PC-3 (cell line): ENCODE data around the gene COPZ1. TPM values are rescaled to one million over a fixed set of nuclear protein-coding genes. Genes with fewer than 3 reads are reported as not detected.

Source experiments
- ATAC-seq: fragments of 200-7000 bp; cut with Tn5 transposase; 2 replicates; pipeline ENCODE4 v1.9.1; 2020; ENCODE audit warnings: mild to moderate bottlenecking, moderate library complexity
- BruUV-seq: library from RNA; stranded (reverse); fragments of 400-500 nt; replicated peaks from 2 replicates; lab custom pipeline; 2021; lab: Mats Ljungman, UMichigan
- CTCF ChIA-PET: fragments of 300-600 bp; sonication (Branson Sonifier 250); formaldehyde crosslinking; loops from one replicate; lab custom pipeline; 2022; ENCODE audit warnings: antibody characterized with exemption; lab: Charles Lee
- POLR2A ChIA-PET: fragments of 300-600 bp; sonication (Branson Sonifier 250); formaldehyde crosslinking; loops from one replicate; lab custom pipeline; 2022; ENCODE audit warnings: antibody characterized with exemption; ENCODE audit not compliant: unreplicated experiment; lab: Charles Lee
- DNase-seq: peaks from one replicate; pipeline ENCODE4 v3.0.0-alpha.2; 2015
- H2AFZ ChIP-seq: fragments of 300-600 bp; sonication (generic); 2 replicates; pipeline ENCODE4 v1.6.0; 2016; ENCODE audit warnings: antibody characterized with exemption, low read length
- H3F3A ChIP-seq: fragments of 300-600 bp; sonication (generic); one replicate; pipeline ENCODE4 v1.6.0; 2017; ENCODE audit warnings: antibody characterized with exemption, low read length, control low read depth, mild to moderate bottlenecking; ENCODE audit not compliant: unreplicated experiment
- H3K27ac ChIP-seq: fragments of 300-600 bp; sonication (generic); 2 replicates; pipeline ENCODE4 v1.5.1; 2016; ENCODE audit warnings: mild to moderate bottlenecking, low read length
- H3K27me3 ChIP-seq: fragments of 300-600 bp; sonication (generic); 2 replicates; pipeline ENCODE4 v1.6.1; 2016; ENCODE audit warnings: low read length, mixed read lengths
- H3K36me3 ChIP-seq: fragments of 300-600 bp; sonication (generic); 2 replicates; pipeline ENCODE4 v1.6.1; 2016; ENCODE audit warnings: low read depth, mixed run types, low read length, mixed read lengths
- H3K4me1 ChIP-seq: fragments of 300-600 bp; sonication (generic); 2 replicates; pipeline ENCODE4 v1.5.1; 2016; ENCODE audit warnings: low read length; ENCODE audit not compliant: insufficient read depth
- H3K4me2 ChIP-seq: fragments of 300-600 bp; sonication (generic); 2 replicates; pipeline ENCODE4 v1.6.0; 2016; ENCODE audit warnings: low read length
- H3K4me3 ChIP-seq: fragments of 300-600 bp; sonication (generic); 2 replicates; pipeline ENCODE4 v1.5.1; 2016; ENCODE audit warnings: mild to moderate bottlenecking, low read length, mixed read lengths
- H3K79me2 ChIP-seq: fragments of 300-600 bp; sonication (generic); 2 replicates; pipeline ENCODE4 v1.6.1; 2017; ENCODE audit warnings: low read length, mixed read lengths
- H3K9ac ChIP-seq: fragments of 300-600 bp; sonication (generic); 2 replicates; pipeline ENCODE4 v1.6.0; 2016; ENCODE audit warnings: mild to moderate bottlenecking, low read length
- H3K9me2 ChIP-seq: fragments of 300-600 bp; sonication (generic); replicated peaks from 2 replicates; pipeline ENCODE4 v1.6.1; 2016; ENCODE audit warnings: mixed run types, low read length, mixed read lengths
- H3K9me3 ChIP-seq: fragments of 300-600 bp; sonication (generic); 2 replicates; pipeline ENCODE4 v1.6.1; 2016; ENCODE audit warnings: low read length, mixed read lengths
- H4K20me1 ChIP-seq: fragments of 300-600 bp; sonication (generic); 2 replicates; pipeline ENCODE4 v1.6.1; 2016; ENCODE audit warnings: low read length, mixed read lengths
- CTCF ChIP-seq: fragments of 300-600 bp; sonication (generic); conservative IDR thresholded peaks from 2 replicates; pipeline ENCODE4 v1.5.1; 2017; ENCODE audit warnings: antibody characterized with exemption, low read depth, mild to moderate bottlenecking, low read length
- EZH2 ChIP-seq: fragments of 300-600 bp; sonication (generic); IDR thresholded peaks from one replicate; pipeline ENCODE4 v1.6.1; 2017; ENCODE audit warnings: antibody characterized with exemption, mild to moderate bottlenecking, low read length; ENCODE audit not compliant: unreplicated experiment
- EZH2phosphoT487 ChIP-seq: fragments of 300-600 bp; sonication (generic); IDR thresholded peaks from 2 replicates; pipeline ENCODE4 v1.6.1; 2018; ENCODE audit warnings: mild to moderate bottlenecking, antibody characterized with exemption, low read length, borderline replicate concordance
- intact Hi-C: fragments of 100-400 bp; cut with micrococcal nuclease; formaldehyde crosslinking; loops from 2 replicates; pipeline ENCODE4 v1.9.0; 2023
- total RNA-seq: library from RNA; depleted of rRNA; stranded (reverse); fragments of >200 nt; gene quantifications from 2 replicates; pipeline ENCODE4 v1.2.3, GENCODE V29; 2014

Gene COPZ1
- total RNA-seq, 1 experiment from 2014 or later = 121 TPM

DNA sequence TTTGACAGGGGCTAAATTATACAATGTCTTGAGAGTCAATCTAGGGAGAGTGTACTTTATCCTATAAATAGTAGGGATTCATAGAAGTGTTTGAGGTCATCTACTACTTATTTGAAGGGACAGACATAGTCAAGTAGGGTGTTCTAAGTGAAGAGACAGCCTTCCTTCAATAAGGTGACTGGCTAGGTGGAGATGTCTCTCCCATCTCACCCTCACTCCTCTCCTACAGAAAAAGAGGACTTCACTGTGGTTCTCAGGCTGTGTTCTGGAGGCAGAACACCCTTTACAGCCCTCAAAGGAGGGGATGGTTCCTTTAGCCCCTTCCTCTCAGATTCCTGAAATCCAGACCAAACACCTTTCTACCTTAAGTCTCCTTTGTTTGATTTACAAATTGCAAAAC lies 21.3 kb upstream of the COPZ1 start:
- Histone ChIP-seq H3K4me2 (no peak overlapping the region), H3F3A (no peaks in the 10 kb centered on the region), H3K36me3 (no peaks in the 10 kb centered on the region), H3K27ac (no peak overlapping the region), H3K4me1 (peaks cover 24% of the 10 kb centered on the region), H4K20me1 (no peaks in the 10 kb centered on the region), H3K4me3 (no peak overlapping the region), H3K9ac (no peak overlapping the region), H2AFZ (no peak overlapping the region), H3K79me2 (no peaks in the 10 kb centered on the region), H3K9me3 (no peaks in the 10 kb centered on the region), H3K27me3 (no peaks in the 10 kb centered on the region), H3K9me2 (no peaks in the 10 kb centered on the region)
- no peak for TF ChIP-seq EZH2
- TF ChIP-seq CTCF = no peak
- TF ChIP-seq EZH2phosphoT487 = no peak
- ChIA-PET CTCF (no interaction called here), POLR2A (interaction anchor here (0.6 kb wide), 1 partner anchor 253 kb away, joined by 4 read pairs; no protein-coding TSS in a partner anchor)
- ATAC-seq = no peak
- DNase-seq = no peak
- intact Hi-C loops = no loop called here
- no TSS peak for BruUV-seq

GRCh38 chr12:54304187-54304810 lies 20.6 kb upstream of the COPZ1 start:
- H3K9me3 ChIP-seq = no peaks in the 10 kb centered on the region
- H3K9ac ChIP-seq = no peak overlapping the region
- ATAC-seq (no peak), DNase-seq (peak; percentile 48)
- POLR2A ChIA-PET = interaction anchor here (0.6 kb wide), 1 partner anchor 253 kb away, joined by 4 read pairs; no protein-coding TSS in a partner anchor
- BruUV-seq = no TSS peak
- H3K4me2 ChIP-seq = no peak overlapping the region
- H3K9me2 ChIP-seq = no peaks in the 10 kb centered on the region
- no peak overlapping the region for H2AFZ ChIP-seq
- H3K4me3 ChIP-seq = no peak overlapping the region
- TF ChIP-seq EZH2 = no peak
- no peak for TF ChIP-seq EZH2phosphoT487
- TF ChIP-seq CTCF = no peak
- peaks cover 24% of the 10 kb centered on the region for H3K4me1 ChIP-seq
- H4K20me1 ChIP-seq = no peaks in the 10 kb centered on the region
- no peak overlapping the region for H3K27ac ChIP-seq
- H3K36me3 ChIP-seq = no peaks in the 10 kb centered on the region
- no peaks in the 10 kb centered on the region for H3K27me3 ChIP-seq
- no peaks in the 10 kb centered on the region for H3F3A ChIP-seq
- CTCF ChIA-PET = interaction anchor here (0.6 kb wide), 1 partner anchor 9 kb away, joined by 4 read pairs; no protein-coding TSS in a partner anchor
- H3K79me2 ChIP-seq = no peaks in the 10 kb centered on the region
- intact Hi-C loops = no loop called here
